Measurements from ENCODE around the gene LAT. TPM values are rescaled to one million over a fixed set of nuclear protein-coding genes. Genes with fewer than 3 reads are reported as not detected.

LAT gene
- total RNA-seq, 2 experiments from 2014 or later, result 200 to 236 TPM

DNA sequence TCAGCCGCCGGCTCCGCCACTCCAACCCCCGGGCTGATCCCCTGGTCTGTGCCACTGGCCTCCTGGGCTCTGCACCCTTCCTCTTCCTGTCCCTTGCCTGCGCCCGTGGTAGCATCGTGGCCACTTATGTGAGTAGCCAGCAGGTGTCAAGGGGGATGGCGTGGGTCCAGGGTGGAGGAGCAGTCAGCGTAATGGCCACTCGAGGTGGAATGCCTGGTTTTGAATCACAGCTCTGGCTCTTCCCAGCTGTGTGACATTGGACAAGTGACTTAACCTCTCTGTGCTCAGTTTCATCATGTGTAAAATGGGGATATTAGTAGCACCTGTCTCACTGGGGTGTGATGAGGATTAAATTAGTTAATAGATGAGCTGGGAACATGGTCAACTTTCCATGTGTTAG lies 2.4 kb upstream of the LAT start:
- DNase-seq (no peak), ATAC-seq (no peak)
- no peak overlapping the region for H3K27ac Mint-ChIP-seq
- CTCF ChIA-PET, result interaction anchor here (0.8 to 1.6 kb wide), 3 partner anchors 9 to 38 kb away, joined by 3 to 4 read pairs (median 3); no protein-coding TSS in a partner anchor
- H3K36me3 Mint-ChIP-seq, result peaks cover 50% of the 10 kb centered on the region
- no peaks in the 10 kb centered on the region for H3K27me3 Mint-ChIP-seq
- H3K4me3 Mint-ChIP-seq, result no peak overlapping the region
- peaks cover 25% of the 10 kb centered on the region for H3K4me1 Mint-ChIP-seq
- H3K9me3 Mint-ChIP-seq (ENCODE audit: low read depth), result peaks cover 4% of the 10 kb centered on the region

DNA sequence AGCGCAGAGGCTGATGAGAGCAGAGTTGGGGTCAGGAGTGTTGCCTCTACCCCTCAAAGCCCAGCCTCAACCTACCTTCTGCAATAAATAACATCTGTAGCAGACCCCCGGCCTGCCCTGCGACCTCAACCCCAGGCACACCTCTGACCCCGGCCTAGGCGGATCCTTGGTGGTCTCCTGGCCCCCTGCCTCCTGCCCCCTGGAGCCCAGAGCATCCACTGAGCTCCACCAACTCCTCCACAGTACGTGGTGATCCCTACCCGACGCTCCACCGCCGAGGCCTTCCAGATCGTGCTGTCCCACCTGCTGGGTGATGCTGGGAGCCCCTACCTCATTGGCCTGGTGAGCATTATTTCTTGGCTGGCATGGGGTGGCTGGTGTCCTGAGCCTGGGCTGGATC lies 1.9 kb upstream of the LAT start:
- ATAC-seq (no peak), DNase-seq (no peak)
- H3K36me3 Mint-ChIP-seq, result peaks cover 56% of the 10 kb centered on the region
- peaks cover 29% of the 10 kb centered on the region for H3K4me1 Mint-ChIP-seq
- H3K4me3 Mint-ChIP-seq, result no peak overlapping the region
- H3K27me3 Mint-ChIP-seq, result no peaks in the 10 kb centered on the region
- CTCF ChIA-PET, result interaction anchor here (0.8 to 1.6 kb wide), 3 partner anchors 9 to 38 kb away, joined by 3 to 4 read pairs (median 3); no protein-coding TSS in a partner anchor
- peak overlapping the region; percentile 66 for H3K27ac Mint-ChIP-seq
- peaks cover 5% of the 10 kb centered on the region for H3K9me3 Mint-ChIP-seq (ENCODE audit: low read depth)

DNA sequence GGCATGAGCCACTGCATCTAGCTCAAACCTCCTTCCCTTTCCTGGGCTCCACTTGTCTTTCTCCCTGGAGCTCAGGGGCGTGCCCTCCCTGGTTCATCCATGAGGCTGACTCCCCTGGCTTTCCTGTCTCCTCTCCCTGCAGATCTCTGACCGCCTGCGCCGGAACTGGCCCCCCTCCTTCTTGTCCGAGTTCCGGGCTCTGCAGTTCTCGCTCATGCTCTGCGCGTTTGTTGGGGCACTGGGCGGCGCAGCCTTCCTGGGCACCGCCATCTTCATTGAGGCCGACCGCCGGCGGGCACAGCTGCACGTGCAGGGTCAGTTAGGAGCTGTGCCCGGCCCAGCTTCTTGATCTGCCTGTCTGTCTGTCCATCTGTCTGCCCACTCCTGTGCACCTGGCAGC lies 1.2 kb upstream of the LAT start:
- Mint-ChIP-seq H3K27ac (peak overlapping the region; percentile 80), H3K4me3 (no peak overlapping the region), H3K27me3 (no peaks in the 10 kb centered on the region), H3K4me1 (peaks cover 34% of the 10 kb centered on the region), H3K36me3 (peaks cover 56% of the 10 kb centered on the region), H3K9me3 (ENCODE audit: low read depth) (peaks cover 5% of the 10 kb centered on the region)
- DNase-seq, result no peak
- ATAC-seq, result no peak
- CTCF ChIA-PET, result interaction anchor here (1.0 to 1.6 kb wide), 4 partner anchors 10 to 1049 kb away, joined by 3 to 4 read pairs (median 4); partner anchors contain the start of gene SH2B1

DNA sequence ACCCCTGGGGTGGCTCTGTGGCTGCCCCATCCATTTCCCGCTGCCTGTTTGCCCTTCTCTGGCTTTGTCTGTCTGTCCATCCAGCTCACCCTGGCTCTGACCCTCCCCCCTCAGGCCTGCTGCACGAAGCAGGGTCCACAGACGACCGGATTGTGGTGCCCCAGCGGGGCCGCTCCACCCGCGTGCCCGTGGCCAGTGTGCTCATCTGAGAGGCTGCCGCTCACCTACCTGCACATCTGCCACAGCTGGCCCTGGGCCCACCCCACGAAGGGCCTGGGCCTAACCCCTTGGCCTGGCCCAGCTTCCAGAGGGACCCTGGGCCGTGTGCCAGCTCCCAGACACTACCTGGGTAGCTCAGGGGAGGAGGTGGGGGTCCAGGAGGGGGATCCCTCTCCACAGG lies 761 bp upstream of the LAT start:
- Mint-ChIP-seq H3K9me3 (ENCODE audit: low read depth) (peaks cover 5% of the 10 kb centered on the region), H3K27me3 (no peaks in the 10 kb centered on the region)

DNA sequence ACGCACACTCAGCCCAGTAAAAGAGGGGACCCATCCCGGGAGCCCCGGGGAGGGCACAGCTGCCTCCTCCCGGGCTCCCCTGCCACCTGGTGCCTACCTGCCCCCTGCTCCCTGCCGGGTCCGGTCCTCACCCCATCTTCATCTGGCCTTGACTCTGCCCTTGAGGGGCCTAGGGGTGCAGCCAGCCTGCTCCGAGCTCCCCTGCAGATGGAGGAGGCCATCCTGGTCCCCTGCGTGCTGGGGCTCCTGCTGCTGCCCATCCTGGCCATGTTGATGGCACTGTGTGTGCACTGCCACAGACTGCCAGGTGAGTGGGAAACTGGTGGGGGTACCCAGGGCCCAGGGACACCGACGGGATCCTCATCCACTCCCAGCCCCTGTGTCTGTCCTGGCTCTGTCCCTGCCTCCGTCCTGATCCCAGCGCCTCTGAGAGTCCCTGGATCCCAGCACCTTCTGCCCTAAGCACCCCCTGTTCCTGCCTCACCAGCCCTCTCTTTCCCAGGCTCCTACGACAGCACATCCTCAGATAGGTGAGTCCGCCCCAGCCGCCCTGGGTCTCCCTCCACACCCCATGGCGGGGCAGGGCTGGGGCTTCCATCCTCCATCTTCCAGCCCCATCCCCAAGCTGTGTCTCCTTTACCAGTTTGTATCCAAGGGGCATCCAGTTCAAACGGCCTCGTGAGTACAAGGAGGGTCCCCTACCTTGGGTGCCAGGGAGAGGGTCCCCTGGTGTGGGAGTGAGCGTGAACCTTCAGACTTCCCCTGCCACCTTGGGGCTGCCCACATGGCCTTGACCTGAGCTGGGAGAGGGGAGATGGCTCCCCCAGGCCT lies 574 bp downstream of the LAT start:
- CTCF ChIA-PET, result interaction anchor here (1.1 to 4.8 kb wide), 4 partner anchors 8 to 22 kb away, joined by 4 to 27 read pairs (median 11); partner anchors contain the start of gene SPNS1
- Mint-ChIP-seq H3K27me3 (no peaks in the 10 kb centered on the region), H3K27ac (peak overlapping the region; percentile 98), H3K4me3 (peak overlapping the region; percentile 100), H3K36me3 (peaks cover 71% of the 10 kb centered on the region), H3K9me3 (ENCODE audit: low read depth) (peaks cover 5% of the 10 kb centered on the region), H3K4me1 (peaks cover 52% of the 10 kb centered on the region)
- DNase-seq, result peak; percentile 55
- ATAC-seq, result peak; percentile 28

More for the DNA sequence above, 761 bp upstream of the LAT start:
- Mint-ChIP-seq H3K36me3 (peaks cover 60% of the 10 kb centered on the region), H3K4me1 (peaks cover 38% of the 10 kb centered on the region), H3K4me3 (peak overlapping the region; percentile 100), H3K27ac (peak overlapping the region; percentile 80)
- ATAC-seq (no peak), DNase-seq (no peak)
- CTCF ChIA-PET, result interaction anchor here (1.0 kb wide), 3 partner anchors 10 to 1048 kb away, joined by 3 to 4 read pairs (median 3); partner anchors contain the start of gene SH2B1

DNA sequence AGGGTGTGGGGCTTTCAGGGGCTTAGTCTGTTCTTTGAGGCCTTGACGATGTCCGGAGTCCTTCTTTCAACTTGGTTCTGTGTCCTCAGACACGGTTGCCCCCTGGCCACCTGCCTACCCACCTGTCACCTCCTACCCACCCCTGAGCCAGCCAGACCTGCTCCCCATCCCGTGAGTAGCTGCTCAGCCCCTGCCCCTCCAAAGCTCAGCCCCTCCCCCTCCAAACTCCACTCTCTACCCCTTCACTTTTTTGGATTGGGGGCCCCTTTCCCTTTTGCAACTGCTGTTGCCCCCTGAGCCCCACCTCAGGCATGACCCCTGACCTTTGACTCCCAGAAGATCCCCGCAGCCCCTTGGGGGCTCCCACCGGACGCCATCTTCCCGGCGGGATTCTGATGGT lies 1.2 kb downstream of the LAT start:
- CTCF ChIA-PET, result interaction anchor here (1.1 to 4.8 kb wide), 5 partner anchors 9 to 43 kb away, joined by 4 to 27 read pairs (median 11); partner anchors contain the start of gene SPNS1
- DNase-seq (no peak), ATAC-seq (no peak)
- Mint-ChIP-seq H3K4me1 (peaks cover 56% of the 10 kb centered on the region), H3K27me3 (no peaks in the 10 kb centered on the region), H3K4me3 (peak overlapping the region; percentile 100), H3K9me3 (ENCODE audit: low read depth) (peaks cover 5% of the 10 kb centered on the region), H3K36me3 (peaks cover 72% of the 10 kb centered on the region), H3K27ac (peak overlapping the region; percentile 98)

DNA sequence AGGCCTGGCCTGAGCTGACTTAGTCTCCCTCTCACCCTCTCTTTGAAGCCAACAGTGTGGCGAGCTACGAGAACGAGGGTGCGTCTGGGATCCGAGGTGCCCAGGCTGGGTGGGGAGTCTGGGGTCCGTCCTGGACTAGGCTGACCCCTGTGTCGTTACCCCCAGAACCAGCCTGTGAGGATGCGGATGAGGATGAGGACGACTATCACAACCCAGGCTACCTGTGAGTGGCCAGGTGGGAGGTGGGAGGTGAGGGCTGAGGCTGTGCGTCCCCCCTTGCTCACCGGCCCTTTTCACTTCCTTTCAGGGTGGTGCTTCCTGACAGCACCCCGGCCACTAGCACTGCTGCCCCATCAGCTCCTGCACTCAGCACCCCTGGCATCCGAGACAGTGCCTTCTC lies 1.6 kb downstream of the LAT start:
- Mint-ChIP-seq H3K36me3 (peaks cover 68% of the 10 kb centered on the region), H3K27me3 (no peaks in the 10 kb centered on the region), H3K4me1 (peaks cover 59% of the 10 kb centered on the region), H3K9me3 (ENCODE audit: low read depth) (peaks cover 5% of the 10 kb centered on the region), H3K4me3 (peak overlapping the region; percentile 100), H3K27ac (peak overlapping the region; percentile 98)
- no peak for ATAC-seq
- DNase-seq, result peak; percentile 54
- CTCF ChIA-PET, result interaction anchor here (1.1 to 4.8 kb wide), 6 partner anchors 9 to 42 kb away, joined by 4 to 27 read pairs (median 8); partner anchors contain the start of gene SPNS1

DNA sequence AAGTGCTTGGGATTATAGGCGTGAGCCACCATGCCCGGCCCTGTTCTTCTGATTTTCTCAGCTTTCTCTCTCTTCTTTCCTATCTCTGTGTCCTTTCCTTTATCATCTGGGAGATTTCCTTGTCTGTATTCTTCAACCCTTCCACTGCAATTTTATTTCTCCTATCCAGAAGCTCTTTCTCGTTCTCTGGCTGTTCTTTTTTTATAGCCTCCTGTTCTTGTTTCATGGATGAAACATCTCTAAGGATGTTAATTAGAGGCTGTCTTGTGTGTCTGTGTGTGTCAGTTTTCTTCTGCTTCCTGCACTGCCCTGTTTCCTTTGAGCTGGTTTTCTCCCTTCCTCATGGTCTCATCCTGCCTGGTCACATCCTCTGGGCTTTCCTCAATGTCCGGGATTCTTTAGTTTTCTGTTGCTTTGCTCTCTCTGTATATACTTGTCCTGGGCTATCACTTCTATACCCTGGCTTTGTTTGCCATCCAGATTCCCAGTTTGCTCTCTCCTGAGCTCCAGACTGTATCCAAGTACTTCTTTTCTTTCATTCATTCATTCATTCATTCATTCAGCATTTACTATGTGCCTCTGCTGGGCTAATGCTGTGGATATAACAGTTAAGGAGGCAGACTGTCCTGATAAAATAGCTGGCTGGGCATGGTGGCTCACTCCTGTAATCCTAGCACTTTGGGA lies 2.5 kb downstream of the LAT start:
- ATAC-seq (no peak), DNase-seq (no peak)
- Mint-ChIP-seq H3K4me3 (peak overlapping the region; percentile 100), H3K36me3 (peaks cover 60% of the 10 kb centered on the region), H3K4me1 (peaks cover 63% of the 10 kb centered on the region), H3K9me3 (ENCODE audit: low read depth) (peaks cover 5% of the 10 kb centered on the region), H3K27me3 (no peaks in the 10 kb centered on the region), H3K27ac (peak overlapping the region; percentile 92)
- CTCF ChIA-PET, result interaction anchor here (0.9 to 4.8 kb wide), 6 partner anchors 10 to 41 kb away, joined by 4 to 27 read pairs (median 8); no protein-coding TSS in a partner anchor

DNA sequence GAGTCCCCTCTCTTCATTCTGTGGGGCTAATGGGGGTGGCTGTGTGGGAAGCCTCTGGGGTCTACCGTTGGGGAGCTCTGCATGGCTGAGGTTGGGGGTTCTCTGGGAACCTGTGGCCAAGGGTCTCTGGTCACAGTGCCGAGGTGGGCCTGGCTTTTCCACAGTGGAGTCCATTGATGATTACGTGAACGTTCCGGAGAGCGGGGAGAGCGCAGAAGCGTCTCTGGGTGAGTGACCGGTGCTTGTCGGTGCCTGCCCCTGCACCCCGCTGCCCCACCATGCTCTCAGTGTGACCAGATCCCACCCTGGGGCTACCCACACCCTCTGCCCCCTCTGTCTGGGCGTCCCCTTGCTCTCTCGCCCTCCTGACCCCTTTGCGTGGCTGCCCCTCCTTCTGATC lies 4.5 kb downstream of the LAT start:
- peak overlapping the region; percentile 61 for H3K4me3 Mint-ChIP-seq
- no peak for DNase-seq
- CTCF ChIA-PET, result interaction anchor here (1.0 to 4.8 kb wide), 3 partner anchors 12 to 18 kb away, joined by 3 to 27 read pairs (median 4); no protein-coding TSS in a partner anchor
- H3K4me1 Mint-ChIP-seq, result peaks cover 51% of the 10 kb centered on the region
- peak overlapping the region; percentile 92 for H3K27ac Mint-ChIP-seq
- H3K27me3 Mint-ChIP-seq, result no peaks in the 10 kb centered on the region
- ATAC-seq, result no peak
- peaks cover 5% of the 10 kb centered on the region for H3K9me3 Mint-ChIP-seq (ENCODE audit: low read depth)
- peaks cover 47% of the 10 kb centered on the region for H3K36me3 Mint-ChIP-seq

DNA sequence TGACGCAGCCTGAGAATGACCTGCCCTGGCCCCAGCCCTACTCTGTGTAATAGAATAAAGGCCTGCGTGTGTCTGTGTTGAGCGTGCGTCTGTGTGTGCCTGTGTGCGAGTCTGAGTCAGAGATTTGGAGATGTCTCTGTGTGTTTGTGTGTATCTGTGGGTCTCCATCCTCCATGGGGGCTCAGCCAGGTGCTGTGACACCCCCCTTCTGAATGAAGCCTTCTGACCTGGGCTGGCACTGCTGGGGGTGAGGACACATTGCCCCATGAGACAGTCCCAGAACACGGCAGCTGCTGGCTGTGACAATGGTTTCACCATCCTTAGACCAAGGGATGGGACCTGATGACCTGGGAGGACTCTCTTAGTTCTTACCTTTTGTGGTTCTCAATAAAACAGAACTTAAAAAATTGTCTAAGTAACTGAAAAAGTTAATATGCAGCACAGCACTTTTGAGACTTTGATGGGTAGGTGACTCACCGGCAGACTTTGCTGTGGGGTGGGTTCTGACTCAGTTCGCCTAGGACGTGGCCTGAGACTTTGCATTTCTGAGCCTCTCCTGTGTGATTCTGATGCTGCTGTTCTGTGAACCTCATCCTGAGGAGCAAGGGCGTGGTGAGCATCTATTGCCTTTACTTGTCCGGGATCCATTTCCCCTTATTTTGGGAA lies 5.7 kb downstream of the LAT start:
- Mint-ChIP-seq H3K4me3 (peak overlapping the region; percentile 61), H3K9me3 (ENCODE audit: low read depth) (peaks cover 5% of the 10 kb centered on the region), H3K36me3 (peaks cover 44% of the 10 kb centered on the region), H3K27me3 (no peaks in the 10 kb centered on the region), H3K27ac (peak overlapping the region; percentile 92), H3K4me1 (peaks cover 49% of the 10 kb centered on the region)
- DNase-seq (peak; percentile 80), ATAC-seq (peak; percentile 72)
- CTCF ChIA-PET, result no interaction called here

DNA sequence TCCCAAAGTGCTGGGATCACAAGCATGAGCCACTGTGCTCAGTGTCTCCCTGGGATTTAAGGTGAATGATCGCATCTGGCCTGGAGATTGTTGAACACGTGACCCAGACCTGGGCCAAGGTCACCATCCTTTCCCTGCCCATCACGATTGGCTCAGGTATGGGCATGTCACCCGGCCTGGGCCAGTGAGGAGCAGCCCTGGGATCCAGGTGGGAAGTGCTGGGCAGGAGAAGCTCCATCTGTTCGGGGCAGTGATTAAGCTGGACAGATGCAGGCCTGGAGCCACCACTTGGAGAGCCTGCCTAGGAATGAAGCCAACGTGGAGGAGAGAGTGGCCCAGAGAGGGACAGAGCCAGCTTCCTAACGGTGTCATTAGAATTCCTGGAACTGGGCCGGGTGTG lies 6.8 kb downstream of the LAT start:
- Mint-ChIP-seq H3K36me3 (peaks cover 33% of the 10 kb centered on the region), H3K27me3 (no peaks in the 10 kb centered on the region), H3K4me3 (no peak overlapping the region), H3K27ac (no peak overlapping the region), H3K9me3 (ENCODE audit: low read depth) (peaks cover 5% of the 10 kb centered on the region), H3K4me1 (peaks cover 45% of the 10 kb centered on the region)
- ATAC-seq, result no peak
- CTCF ChIA-PET, result no interaction called here
- no peak for DNase-seq

DNA sequence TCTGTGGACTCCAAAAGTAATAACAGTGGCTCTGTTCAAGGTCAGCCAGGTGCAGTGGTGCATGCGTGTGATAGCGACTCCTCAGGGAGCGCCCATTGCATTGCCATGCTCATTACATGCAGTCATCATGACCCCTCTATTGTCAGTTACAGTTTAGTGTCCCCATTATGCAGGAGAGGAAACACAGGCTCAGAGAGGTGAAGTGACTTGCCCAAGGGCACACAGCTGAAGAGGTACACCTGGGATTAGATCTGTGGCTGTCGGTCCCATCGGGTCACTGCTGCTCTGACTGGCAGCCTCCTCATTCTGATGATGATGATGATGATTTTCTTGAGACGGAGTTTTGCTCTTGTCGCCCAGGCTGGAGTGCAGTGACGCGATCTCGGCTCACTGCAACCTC lies 7.6 kb downstream of the LAT start:
- no peak overlapping the region for H3K4me3 Mint-ChIP-seq
- H3K36me3 Mint-ChIP-seq, result peaks cover 28% of the 10 kb centered on the region
- no peak for ATAC-seq
- peaks cover under 1% of the 10 kb centered on the region for H3K9me3 Mint-ChIP-seq (ENCODE audit: low read depth)
- H3K27ac Mint-ChIP-seq, result no peak overlapping the region
- H3K4me1 Mint-ChIP-seq, result peaks cover 40% of the 10 kb centered on the region
- CTCF ChIA-PET, result no interaction called here
- H3K27me3 Mint-ChIP-seq, result no peaks in the 10 kb centered on the region
- DNase-seq, result no peak

DNA sequence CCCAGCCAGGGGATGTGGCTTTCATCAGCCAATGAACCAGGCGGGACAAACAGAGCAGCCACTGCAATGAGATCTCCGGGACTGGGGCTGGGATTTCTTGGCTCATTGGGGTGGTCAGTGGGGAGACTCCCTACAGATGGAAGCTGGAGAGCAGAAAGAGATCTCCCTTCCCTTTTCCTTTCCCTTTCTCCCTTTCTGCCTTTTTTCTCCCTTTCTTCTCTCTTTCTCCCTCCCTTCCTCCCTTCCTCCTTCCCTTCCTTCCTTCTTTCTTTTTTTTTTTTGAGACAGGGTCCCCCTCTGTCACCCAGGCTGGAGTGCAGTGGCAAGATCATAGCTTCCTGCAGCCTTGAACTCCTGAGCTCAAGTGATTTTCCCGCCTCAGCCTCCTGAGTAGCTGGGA lies 14.0 kb downstream of the LAT start:
- CTCF ChIA-PET, result interaction anchor here (1.0 to 1.3 kb wide), 2 partner anchors 25 to 30 kb away, joined by 3 read pairs; no protein-coding TSS in a partner anchor
- Mint-ChIP-seq H3K27ac (no peak overlapping the region), H3K9me3 (ENCODE audit: low read depth) (no peaks in the 10 kb centered on the region), H3K4me3 (no peak overlapping the region), H3K4me1 (no peaks in the 10 kb centered on the region), H3K27me3 (no peaks in the 10 kb centered on the region), H3K36me3 (no peaks in the 10 kb centered on the region)
- ATAC-seq (no peak), DNase-seq (no peak)

All from activated CD8-positive, alpha-beta memory T cell treated with anti-CD3 and anti-CD28 coated beads, Interleukin-2, amount 10 ng/mL, durations not matched to agents 7 days and 5 days (primary cell).